PC-3 (cell line): Measurements from ENCODE around the gene COL21A1.

Experiments used
- EZH2 ChIP-seq: fragments of 300-600 bp; sonication (generic); IDR thresholded peaks from one replicate; pipeline ENCODE4 v1.6.1; 2017; ENCODE audit warnings: antibody characterized with exemption, mild to moderate bottlenecking, low read length; ENCODE audit not compliant: unreplicated experiment
- TF ChIP-seq, protein P1 (sequence below): fragments of 300-600 bp; sonication (generic); conservative IDR thresholded peaks from 2 replicates; pipeline ENCODE4 v1.5.1; 2017; ENCODE audit warnings: antibody characterized with exemption, low read depth, mild to moderate bottlenecking, low read length

DNA sequence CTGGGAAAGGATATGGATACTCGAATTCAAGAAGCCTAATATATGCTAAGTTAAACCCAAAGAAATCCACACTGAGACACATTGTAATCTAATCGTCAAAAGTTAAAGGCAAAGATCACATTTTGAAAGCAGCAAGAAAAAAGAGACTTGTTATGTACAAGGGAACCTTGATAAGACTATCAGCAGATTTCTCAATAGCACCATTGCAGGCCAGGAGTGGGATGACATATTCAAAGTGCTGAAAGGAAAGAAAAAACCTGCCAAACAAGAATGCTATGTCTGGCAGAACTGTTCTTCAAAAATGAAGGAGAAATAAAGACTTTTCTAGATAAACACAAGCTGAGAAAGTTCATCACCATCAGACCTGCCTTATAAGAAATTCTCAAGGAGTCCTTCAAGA, 75.2 kb downstream of the COL21A1 start:
- TF ChIP-seq EZH2: no peak
- TF ChIP-seq, protein P1, sequence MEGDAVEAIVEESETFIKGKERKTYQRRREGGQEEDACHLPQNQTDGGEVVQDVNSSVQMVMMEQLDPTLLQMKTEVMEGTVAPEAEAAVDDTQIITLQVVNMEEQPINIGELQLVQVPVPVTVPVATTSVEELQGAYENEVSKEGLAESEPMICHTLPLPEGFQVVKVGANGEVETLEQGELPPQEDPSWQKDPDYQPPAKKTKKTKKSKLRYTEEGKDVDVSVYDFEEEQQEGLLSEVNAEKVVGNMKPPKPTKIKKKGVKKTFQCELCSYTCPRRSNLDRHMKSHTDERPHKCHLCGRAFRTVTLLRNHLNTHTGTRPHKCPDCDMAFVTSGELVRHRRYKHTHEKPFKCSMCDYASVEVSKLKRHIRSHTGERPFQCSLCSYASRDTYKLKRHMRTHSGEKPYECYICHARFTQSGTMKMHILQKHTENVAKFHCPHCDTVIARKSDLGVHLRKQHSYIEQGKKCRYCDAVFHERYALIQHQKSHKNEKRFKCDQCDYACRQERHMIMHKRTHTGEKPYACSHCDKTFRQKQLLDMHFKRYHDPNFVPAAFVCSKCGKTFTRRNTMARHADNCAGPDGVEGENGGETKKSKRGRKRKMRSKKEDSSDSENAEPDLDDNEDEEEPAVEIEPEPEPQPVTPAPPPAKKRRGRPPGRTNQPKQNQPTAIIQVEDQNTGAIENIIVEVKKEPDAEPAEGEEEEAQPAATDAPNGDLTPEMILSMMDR: no peak
